Type B pancreatic cell (in vitro differentiated cells): ENCODE results near the gene SSBP3. TPM values are rescaled to one million over a fixed set of nuclear protein-coding genes. Genes with fewer than 3 reads are reported as not detected.

ENCODE experiments used
- DNase-seq: peaks from one replicate; pipeline ENCODE4 v3.0.0; 2021; ENCODE audit warnings: mixed read lengths; ENCODE audit not compliant: unreplicated experiment; ENCODE audit errors: extremely low spot score
- H3K27ac Mint-ChIP-seq: 2 replicates; pipeline ENCODE4 v1.8.0; 2021; ENCODE audit warnings: mild to moderate bottlenecking, mixed read lengths
- H3K27me3 Mint-ChIP-seq: 2 replicates; pipeline ENCODE4 v1.8.0; 2021; ENCODE audit warnings: mixed read lengths
- H3K36me3 Mint-ChIP-seq: 2 replicates; pipeline ENCODE4 v1.8.0; 2021; ENCODE audit warnings: mixed read lengths
- H3K4me1 Mint-ChIP-seq: one replicate; pipeline ENCODE4 v1.8.0; 2021; ENCODE audit warnings: mixed read lengths; ENCODE audit not compliant: unreplicated experiment
- H3K4me3 Mint-ChIP-seq: 2 replicates; pipeline ENCODE4 v1.8.0; 2021; ENCODE audit warnings: mild to moderate bottlenecking, mixed read lengths
- H3K9me3 Mint-ChIP-seq: 2 replicates; pipeline ENCODE4 v1.8.0; 2021; ENCODE audit warnings: mixed read lengths
- total RNA-seq: library from RNA; stranded (reverse); gene quantifications from 2 replicates; pipeline ENCODE4 v1.2.1, GENCODE V29; 2021; ENCODE audit warnings: low replicate concordance
- TF ChIP-seq, protein P1 (sequence below): fragments of 200-600 bp; sonication (generic); conservative IDR thresholded peaks from 2 replicates; pipeline ENCODE4 v1.5.0; 2021; ENCODE audit warnings: antibody characterized with exemption, mild to moderate bottlenecking

Gene SSBP3
- total RNA-seq, 1 donor from 2014 or later: 129 TPM

DNA sequence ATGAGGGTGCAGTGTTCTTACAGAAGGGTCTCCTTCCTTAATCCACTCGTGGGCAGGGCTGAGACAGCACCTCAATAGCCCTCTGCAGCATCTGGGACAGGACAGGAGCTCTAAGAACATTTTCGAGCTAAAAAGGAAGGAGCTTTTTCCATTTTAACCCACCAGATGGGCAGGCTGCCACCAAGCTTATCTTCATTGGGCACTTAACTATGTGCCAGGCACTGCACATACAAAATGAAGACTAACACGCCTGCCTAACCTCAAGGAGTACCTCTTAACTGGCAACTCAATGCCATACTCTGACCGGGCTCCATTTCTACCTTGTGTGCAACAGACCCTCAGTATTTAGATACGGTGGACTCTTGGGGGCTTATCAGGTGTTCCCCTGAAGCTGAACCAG, 48.2 kb downstream of the SSBP3 start:
- Mint-ChIP-seq H3K4me3 (no peak overlapping the region), H3K9me3 (no peaks in the 10 kb centered on the region), H3K27ac (no peak overlapping the region), H3K4me1 (peaks cover 89% of the 10 kb centered on the region), H3K27me3 (no peaks in the 10 kb centered on the region), H3K36me3 (peaks cover 5% of the 10 kb centered on the region)
- TF ChIP-seq, protein P1, sequence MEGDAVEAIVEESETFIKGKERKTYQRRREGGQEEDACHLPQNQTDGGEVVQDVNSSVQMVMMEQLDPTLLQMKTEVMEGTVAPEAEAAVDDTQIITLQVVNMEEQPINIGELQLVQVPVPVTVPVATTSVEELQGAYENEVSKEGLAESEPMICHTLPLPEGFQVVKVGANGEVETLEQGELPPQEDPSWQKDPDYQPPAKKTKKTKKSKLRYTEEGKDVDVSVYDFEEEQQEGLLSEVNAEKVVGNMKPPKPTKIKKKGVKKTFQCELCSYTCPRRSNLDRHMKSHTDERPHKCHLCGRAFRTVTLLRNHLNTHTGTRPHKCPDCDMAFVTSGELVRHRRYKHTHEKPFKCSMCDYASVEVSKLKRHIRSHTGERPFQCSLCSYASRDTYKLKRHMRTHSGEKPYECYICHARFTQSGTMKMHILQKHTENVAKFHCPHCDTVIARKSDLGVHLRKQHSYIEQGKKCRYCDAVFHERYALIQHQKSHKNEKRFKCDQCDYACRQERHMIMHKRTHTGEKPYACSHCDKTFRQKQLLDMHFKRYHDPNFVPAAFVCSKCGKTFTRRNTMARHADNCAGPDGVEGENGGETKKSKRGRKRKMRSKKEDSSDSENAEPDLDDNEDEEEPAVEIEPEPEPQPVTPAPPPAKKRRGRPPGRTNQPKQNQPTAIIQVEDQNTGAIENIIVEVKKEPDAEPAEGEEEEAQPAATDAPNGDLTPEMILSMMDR: no peak
- no peak for DNase-seq

DNA sequence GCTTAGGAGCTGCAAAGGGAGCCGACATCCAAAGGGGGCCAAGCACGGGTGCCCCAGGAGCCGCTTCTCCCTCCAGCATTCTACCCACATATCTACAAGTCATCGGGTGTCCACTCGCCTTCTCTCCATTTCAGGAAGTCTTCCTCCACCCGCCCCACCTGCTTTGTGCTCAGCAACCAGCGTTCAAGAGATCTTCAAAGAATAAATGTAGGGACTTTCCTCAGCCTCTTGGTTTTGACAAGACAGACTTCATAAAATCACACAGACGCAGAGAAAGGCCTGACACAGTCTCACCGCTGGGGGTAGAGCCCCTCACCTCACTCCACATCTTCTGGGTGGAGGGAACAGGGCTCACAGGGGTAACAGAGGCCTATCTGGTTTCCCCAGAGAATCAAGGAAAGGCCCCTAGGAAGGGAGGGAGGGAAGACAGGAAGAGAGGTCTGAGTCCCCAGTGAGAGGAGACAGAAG, 49.5 kb downstream of the SSBP3 start:
- Mint-ChIP-seq H3K9me3 (no peaks in the 10 kb centered on the region), H3K4me1 (peaks cover 84% of the 10 kb centered on the region), H3K36me3 (peaks cover 5% of the 10 kb centered on the region), H3K4me3 (peak overlapping the region; percentile 65), H3K27ac (peak overlapping the region; percentile 70), H3K27me3 (no peaks in the 10 kb centered on the region)
- no peak for DNase-seq
- TF ChIP-seq, protein P1: peak; percentile 27

DNA sequence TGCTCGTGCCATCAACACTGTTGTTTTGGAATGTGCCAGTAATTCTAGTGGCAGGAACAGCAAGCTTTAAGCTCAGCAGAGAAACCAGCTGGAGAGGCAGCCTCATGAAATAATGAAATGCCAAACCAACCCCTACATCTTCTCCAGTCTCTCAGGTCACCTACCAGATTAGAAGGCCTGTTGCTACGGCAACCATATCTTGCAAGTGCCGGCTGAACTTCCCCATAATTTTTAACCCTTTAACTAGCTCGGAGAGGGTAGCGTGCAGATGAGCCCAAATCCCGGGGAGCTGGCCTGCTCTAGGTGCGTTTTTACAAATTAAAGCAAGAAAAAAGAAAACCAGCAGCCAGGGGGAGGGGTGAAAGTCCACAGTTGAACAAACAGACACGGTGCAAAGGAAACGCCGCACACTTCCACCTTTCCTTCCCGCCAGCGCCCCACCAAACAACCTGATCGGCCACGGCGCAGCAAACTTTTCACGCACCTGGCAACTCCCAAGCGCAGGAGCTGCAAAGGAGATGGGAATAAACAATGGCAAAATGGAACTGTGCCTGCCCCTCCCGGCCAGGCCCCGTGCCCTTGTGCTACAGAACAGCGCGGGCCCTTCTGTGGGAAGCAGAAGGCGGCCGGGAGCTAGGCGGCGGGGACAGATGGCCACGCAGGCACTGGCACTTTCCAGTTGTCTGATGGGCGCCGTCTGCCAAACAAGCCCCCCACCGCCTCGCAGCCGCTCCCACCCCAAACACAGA, 50.1 kb downstream of the SSBP3 start:
- DNase-seq: no peak
- Mint-ChIP-seq H3K27me3 (no peaks in the 10 kb centered on the region), H3K4me3 (peak overlapping the region; percentile 65), H3K4me1 (peaks cover 84% of the 10 kb centered on the region), H3K36me3 (peaks cover 8% of the 10 kb centered on the region), H3K27ac (peak overlapping the region; percentile 70), H3K9me3 (no peaks in the 10 kb centered on the region)
- TF ChIP-seq, protein P1: no peak

DNA sequence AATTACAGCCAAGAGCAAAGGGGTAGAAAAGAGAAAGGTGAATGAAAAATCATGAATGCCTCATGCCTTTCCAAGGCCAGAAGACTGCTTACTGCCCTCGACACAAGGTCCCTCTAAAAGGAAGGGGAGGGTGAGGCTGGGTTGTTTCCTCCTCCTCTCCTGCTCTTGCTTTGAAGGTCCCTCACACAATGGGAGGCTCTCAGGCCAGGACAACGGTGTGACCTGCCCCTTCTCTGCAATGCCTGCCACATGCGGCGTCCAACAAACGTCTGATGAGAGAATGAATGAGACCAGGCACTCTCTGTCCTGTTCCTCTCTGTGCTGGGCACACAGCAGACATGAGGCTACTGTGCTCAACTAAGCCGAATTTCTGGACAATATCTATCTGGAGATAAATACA, 51.3 kb downstream of the SSBP3 start:
- peaks cover 9% of the 10 kb centered on the region for H3K36me3 Mint-ChIP-seq
- DNase-seq: no peak
- no peaks in the 10 kb centered on the region for H3K9me3 Mint-ChIP-seq
- H3K27me3 Mint-ChIP-seq: no peaks in the 10 kb centered on the region
- H3K27ac Mint-ChIP-seq: no peak overlapping the region
- peak overlapping the region; percentile 40 for H3K4me3 Mint-ChIP-seq
- peaks cover 84% of the 10 kb centered on the region for H3K4me1 Mint-ChIP-seq
- TF ChIP-seq, protein P1: no peak

DNA sequence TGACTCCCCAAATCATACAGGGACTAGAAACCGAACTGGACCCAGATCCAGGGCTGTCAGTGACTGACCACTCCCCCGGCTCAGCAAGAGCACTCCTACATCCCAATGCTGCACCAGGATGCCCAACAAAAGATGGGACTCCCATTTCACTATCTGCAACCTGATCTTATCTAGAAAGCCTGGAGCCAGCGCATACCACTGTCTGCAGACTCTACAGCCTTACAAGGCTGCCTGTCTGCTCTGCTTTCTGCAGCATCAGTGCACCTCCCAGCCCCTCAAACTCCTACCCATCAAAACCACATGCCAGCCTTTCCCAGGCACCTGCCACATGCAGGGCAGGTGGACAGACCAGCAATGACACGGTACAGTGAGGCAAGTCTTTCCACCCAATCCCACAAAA, 52.2 kb downstream of the SSBP3 start:
- Mint-ChIP-seq H3K36me3 (peaks cover 12% of the 10 kb centered on the region), H3K9me3 (no peaks in the 10 kb centered on the region)

More for the DNA sequence above, 52.2 kb downstream of the SSBP3 start:
- DNase-seq: no peak
- no peaks in the 10 kb centered on the region for H3K27me3 Mint-ChIP-seq
- TF ChIP-seq, protein P1: no peak
- peaks cover 80% of the 10 kb centered on the region for H3K4me1 Mint-ChIP-seq
- no peak overlapping the region for H3K4me3 Mint-ChIP-seq
- H3K27ac Mint-ChIP-seq: no peak overlapping the region
